WERI-Rb-1 (cell line): ENCODE results near the gene KLC4.
A peak's percentile ranks its signal among the peaks of the same experiment; 100 is the strongest.

Source experiments
- DNase-seq: peaks from one replicate; pipeline ENCODE4 v3.0.0-alpha.2; 2020
- H3K27ac ChIP-seq: fragments of 250-450 bp; sonication (Bioruptor Pico); 2 replicates; pipeline ENCODE4 v1.5.1; 2020; ENCODE audit warnings: mild to moderate bottlenecking, moderate library complexity
- H3K27me3 ChIP-seq: fragments of 250-450 bp; sonication (Bioruptor Pico); 2 replicates; pipeline ENCODE4 v1.5.1; 2021; ENCODE audit warnings: mild to moderate bottlenecking, low read depth, moderate library complexity; ENCODE audit not compliant: insufficient read depth, severe bottlenecking
- H3K36me3 ChIP-seq: fragments of 250-450 bp; sonication (Bioruptor Pico); 2 replicates; pipeline ENCODE4 v1.5.1; 2020; ENCODE audit warnings: mild to moderate bottlenecking, moderate library complexity
- H3K4me3 ChIP-seq: 2 replicates; pipeline ENCODE4 v1.5.1; 2011; ENCODE audit warnings: low read depth, mild to moderate bottlenecking, control low read depth, low read length
- H3K9me3 ChIP-seq: fragments of 250-450 bp; sonication (Bioruptor Pico); 2 replicates; pipeline ENCODE4 v1.5.1; 2021; ENCODE audit warnings: mild to moderate bottlenecking, moderate library complexity; ENCODE audit not compliant: severe bottlenecking
- CTCF ChIP-seq: IDR thresholded peaks from 2 replicates; pipeline ENCODE4 v1.5.1; 2011; ENCODE audit warnings: low read depth, mild to moderate bottlenecking, control low read depth, inconsistent platforms, low read length

Gene KLC4

GRCh38 chr6:43014434-43014909 is 45.0 kb upstream of the KLC4 start:
- H3K27me3 ChIP-seq, result no peaks in the 10 kb centered on the region
- H3K9me3 ChIP-seq, result no peaks in the 10 kb centered on the region
- DNase-seq, result no peak
- peak overlapping the region; percentile 80 for H3K27ac ChIP-seq
- no peak for TF ChIP-seq CTCF
- peaks cover 72% of the 10 kb centered on the region for H3K36me3 ChIP-seq
- H3K4me3 ChIP-seq, result peak overlapping the region; percentile 82

GRCh38 chr6:43016176-43016942 is 43.1 kb upstream of the KLC4 start:
- Histone ChIP-seq H3K4me3 (no peak overlapping the region), H3K36me3 (peaks cover 70% of the 10 kb centered on the region)
- DNase-seq, result no peak

GRCh38 chr6:43016943-43017334 is 42.5 kb upstream of the KLC4 start:
- H3K9me3 ChIP-seq, result no peaks in the 10 kb centered on the region
- H3K27me3 ChIP-seq, result no peaks in the 10 kb centered on the region
- H3K36me3 ChIP-seq, result peaks cover 66% of the 10 kb centered on the region
- no peak for DNase-seq
- no peak overlapping the region for H3K27ac ChIP-seq
- H3K4me3 ChIP-seq, result no peak overlapping the region
- TF ChIP-seq CTCF, result no peak

More at GRCh38 chr6:43016176-43016942, 43.1 kb upstream of the KLC4 start:
- no peaks in the 10 kb centered on the region for H3K9me3 ChIP-seq
- no peaks in the 10 kb centered on the region for H3K27me3 ChIP-seq
- no peak for TF ChIP-seq CTCF
- H3K27ac ChIP-seq, result 0 out of 2 replicates have a peak overlapping the region, but pooled peaks have one; percentile 1

GRCh38 chr6:43019152-43019551 is 40.3 kb upstream of the KLC4 start:
- Histone ChIP-seq H3K27ac (no peak overlapping the region), H3K27me3 (no peaks in the 10 kb centered on the region), H3K4me3 (no peak overlapping the region), H3K9me3 (no peaks in the 10 kb centered on the region), H3K36me3 (peaks cover 68% of the 10 kb centered on the region)
- TF ChIP-seq CTCF, result no peak
- DNase-seq, result no peak

- no peaks in the 10 kb centered on the region for H3K27me3 ChIP-seq
- no peak for DNase-seq
- no peak overlapping the region for H3K4me3 ChIP-seq
- TF ChIP-seq CTCF, result no peak
- peak overlapping the region; percentile 95 for H3K27ac ChIP-seq
- H3K9me3 ChIP-seq, result no peaks in the 10 kb centered on the region
- peaks cover 78% of the 10 kb centered on the region for H3K36me3 ChIP-seq
Observed at GRCh38 chr6:43020052-43020705, 39.3 kb upstream of the KLC4 start.
